Smooth muscle cell (in vitro differentiated cells): Measurements from ENCODE around the gene COL2A1. TPM values are rescaled to one million over a fixed set of nuclear protein-coding genes. Genes with fewer than 3 reads are reported as not detected.

Source experiments
- DNase-seq: peaks from one replicate; lab custom pipeline; 2025; ENCODE audit not compliant: unreplicated experiment; lab: John Stamatoyannopoulos, UW
- H2AFZ ChIP-seq: fragments of 200-600 bp; sonication (generic); 2 replicates; pipeline ENCODE4 v1.6.0; 2016; ENCODE audit warnings: antibody characterized with exemption, low read depth, mild to moderate bottlenecking
- H3F3A ChIP-seq: fragments of 200-600 bp; sonication (generic); 2 replicates; pipeline ENCODE4 v1.6.0; 2017; ENCODE audit warnings: antibody characterized with exemption, low read depth
- H3K27ac ChIP-seq: fragments of 200-600 bp; sonication (generic); 2 replicates; pipeline ENCODE4 v1.5.1; 2016; ENCODE audit warnings: low read depth, mild to moderate bottlenecking
- H3K27me3 ChIP-seq: fragments of 200-600 bp; sonication (generic); 2 replicates; pipeline ENCODE4 v1.6.1; 2016; ENCODE audit warnings: low read depth, mild to moderate bottlenecking
- H3K36me3 ChIP-seq: fragments of 200-600 bp; sonication (generic); 2 replicates; pipeline ENCODE4 v1.5.1; 2016; ENCODE audit warnings: low read depth
- H3K4me1 ChIP-seq: fragments of 200-600 bp; sonication (generic); 2 replicates; pipeline ENCODE4 v1.5.1; 2016; ENCODE audit warnings: low read depth
- H3K4me2 ChIP-seq: fragments of 200-600 bp; sonication (generic); 2 replicates; pipeline ENCODE4 v1.6.0; 2016; ENCODE audit warnings: mild to moderate bottlenecking
- H3K4me3 ChIP-seq: fragments of 200-600 bp; sonication (generic); 2 replicates; pipeline ENCODE4 v1.5.1; 2016; ENCODE audit warnings: mild to moderate bottlenecking
- H3K79me2 ChIP-seq: fragments of 200-600 bp; sonication (generic); 2 replicates; pipeline ENCODE4 v1.6.0; 2016; ENCODE audit warnings: low read depth, mild to moderate bottlenecking
- H3K9ac ChIP-seq: fragments of 200-600 bp; sonication (generic); 2 replicates; pipeline ENCODE4 v1.6.0; 2016; ENCODE audit warnings: low read depth
- H3K9me3 ChIP-seq: fragments of 200-600 bp; sonication (generic); replicated peaks from 2 replicates; pipeline ENCODE4 v1.5.1; 2016; ENCODE audit warnings: low read depth
- H4K20me1 ChIP-seq: fragments of 200-600 bp; sonication (generic); 2 replicates; pipeline ENCODE4 v1.6.0; 2016; ENCODE audit warnings: low read depth
- WGBS: methylation state at CpG from one replicate; pipeline ENCODE4 v1.1.7; 2016; ENCODE audit warnings: low lambda C conversion rate; 5-methylcytosine and 5-hydroxymethylcytosine counted together
- polyA plus RNA-seq: library from polyadenylated mRNA; unstranded; fragments of >200 nt; fragmentation: Nextera tagmentation; extraction: Ambion mirVana; gene quantifications from 2 replicates; pipeline ENCODE4 v1.2.1, GENCODE V29; 2016
- total RNA-seq: library from RNA; depleted of rRNA; stranded (reverse); fragments of >200 nt; gene quantifications from 2 replicates; pipeline ENCODE4 v1.2.3, GENCODE V29; 2014
- TF ChIP-seq, protein P1 (sequence below): fragments of 200-600 bp; sonication (generic); IDR thresholded peaks from 2 replicates; pipeline ENCODE4 v1.5.1; 2017; ENCODE audit warnings: borderline replicate concordance, mild to moderate bottlenecking, antibody characterized with exemption; ENCODE audit not compliant: insufficient read depth, poor library complexity, severe bottlenecking

The COL2A1 gene
- total and polyA plus RNA-seq, 2 experiments from 2014 or later = 1.6 to 8.6 TPM

DNA sequence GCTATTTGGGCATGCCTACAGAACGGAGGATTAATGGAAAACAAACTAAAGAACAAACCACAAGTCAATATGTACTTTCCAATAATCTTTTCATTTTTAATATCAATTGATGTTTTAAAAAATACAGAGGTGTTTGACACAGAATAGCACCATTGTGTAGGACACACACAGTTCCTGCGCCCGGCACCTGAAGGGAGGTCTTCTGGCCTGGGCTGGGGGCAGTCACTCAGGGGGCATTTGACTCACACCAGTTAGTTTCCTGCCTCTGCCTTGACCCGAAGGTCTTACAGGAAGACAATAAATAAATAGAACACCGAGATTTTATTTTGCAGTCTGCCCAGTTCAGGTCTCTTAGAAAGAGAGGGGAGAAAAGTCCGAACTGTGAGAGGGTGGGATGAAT, 31.4 kb downstream of the COL2A1 start:
- H3K79me2 ChIP-seq = no peaks in the 10 kb centered on the region
- H3K36me3 ChIP-seq = no peaks in the 10 kb centered on the region
- no peak overlapping the region for H3K4me3 ChIP-seq
- no peaks in the 10 kb centered on the region for H4K20me1 ChIP-seq
- H3K4me1 ChIP-seq = no peaks in the 10 kb centered on the region
- WGBS = 95% methylated on average over 6 of the region's 6 CpGs
- H3K27ac ChIP-seq = no peak overlapping the region
- TF ChIP-seq, protein P1, sequence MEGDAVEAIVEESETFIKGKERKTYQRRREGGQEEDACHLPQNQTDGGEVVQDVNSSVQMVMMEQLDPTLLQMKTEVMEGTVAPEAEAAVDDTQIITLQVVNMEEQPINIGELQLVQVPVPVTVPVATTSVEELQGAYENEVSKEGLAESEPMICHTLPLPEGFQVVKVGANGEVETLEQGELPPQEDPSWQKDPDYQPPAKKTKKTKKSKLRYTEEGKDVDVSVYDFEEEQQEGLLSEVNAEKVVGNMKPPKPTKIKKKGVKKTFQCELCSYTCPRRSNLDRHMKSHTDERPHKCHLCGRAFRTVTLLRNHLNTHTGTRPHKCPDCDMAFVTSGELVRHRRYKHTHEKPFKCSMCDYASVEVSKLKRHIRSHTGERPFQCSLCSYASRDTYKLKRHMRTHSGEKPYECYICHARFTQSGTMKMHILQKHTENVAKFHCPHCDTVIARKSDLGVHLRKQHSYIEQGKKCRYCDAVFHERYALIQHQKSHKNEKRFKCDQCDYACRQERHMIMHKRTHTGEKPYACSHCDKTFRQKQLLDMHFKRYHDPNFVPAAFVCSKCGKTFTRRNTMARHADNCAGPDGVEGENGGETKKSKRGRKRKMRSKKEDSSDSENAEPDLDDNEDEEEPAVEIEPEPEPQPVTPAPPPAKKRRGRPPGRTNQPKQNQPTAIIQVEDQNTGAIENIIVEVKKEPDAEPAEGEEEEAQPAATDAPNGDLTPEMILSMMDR = no peak
- DNase-seq = no peak
- H3K4me2 ChIP-seq = no peak overlapping the region
- no peak overlapping the region for H3K9ac ChIP-seq
- no peaks in the 10 kb centered on the region for H3F3A ChIP-seq
- H3K9me3 ChIP-seq = no peaks in the 10 kb centered on the region
- no peak overlapping the region for H2AFZ ChIP-seq
- H3K27me3 ChIP-seq = no peaks in the 10 kb centered on the region

DNA sequence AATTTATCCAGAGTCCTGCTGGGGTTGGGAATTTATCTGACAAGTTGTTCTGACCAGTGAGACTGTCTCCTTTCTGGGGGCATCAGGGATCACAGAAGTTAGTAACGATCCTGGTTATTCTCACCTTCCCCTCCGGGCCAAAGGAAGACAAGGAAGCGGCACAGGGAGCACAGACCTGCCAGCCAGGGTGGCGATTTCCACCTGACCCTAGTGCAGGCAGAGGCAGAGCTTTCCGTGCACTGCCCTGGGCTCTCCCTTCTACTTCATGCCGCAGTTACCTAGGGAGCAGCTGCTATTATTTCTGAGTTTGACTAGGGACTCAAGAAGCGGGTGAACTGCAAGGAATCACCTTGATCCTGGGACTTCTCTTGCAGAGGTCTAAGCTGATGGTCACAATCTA, 33.4 kb downstream of the COL2A1 start:
- Histone ChIP-seq H3K36me3 (no peaks in the 10 kb centered on the region), H3F3A (no peaks in the 10 kb centered on the region), H3K4me3 (no peak overlapping the region), H2AFZ (no peak overlapping the region), H3K4me1 (no peaks in the 10 kb centered on the region), H3K4me2 (no peak overlapping the region), H3K79me2 (no peaks in the 10 kb centered on the region), H3K9ac (no peak overlapping the region), H3K9me3 (no peaks in the 10 kb centered on the region), H3K27me3 (no peaks in the 10 kb centered on the region), H3K27ac (no peak overlapping the region), H4K20me1 (no peaks in the 10 kb centered on the region)
- no peak for DNase-seq
- TF ChIP-seq, protein P1 = no peak
- WGBS = 84% methylated on average over 7 of the region's 7 CpGs

DNA sequence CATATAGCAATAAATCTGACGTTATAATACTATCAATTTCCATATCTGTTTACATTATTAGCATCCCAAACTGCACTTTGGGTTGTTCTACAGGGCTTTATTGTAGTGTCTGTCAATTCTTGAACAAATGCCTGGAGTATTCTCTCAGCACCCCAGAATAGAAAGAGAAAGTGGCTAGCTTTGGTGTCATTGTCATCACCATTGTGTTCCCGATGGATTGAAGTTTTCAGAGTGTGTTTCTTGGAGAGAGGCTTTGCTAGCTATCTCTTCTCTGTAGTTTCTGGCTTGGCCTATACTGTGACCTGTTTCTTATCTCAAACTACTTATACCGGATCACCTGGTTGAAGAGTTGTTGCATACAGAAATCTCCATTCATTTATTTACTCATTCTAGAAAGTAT, 34.4 kb downstream of the COL2A1 start:
- H3K9me3 ChIP-seq = no peaks in the 10 kb centered on the region
- H3K4me2 ChIP-seq = no peak overlapping the region
- no peak overlapping the region for H3K9ac ChIP-seq
- no peak overlapping the region for H3K4me3 ChIP-seq
- no peaks in the 10 kb centered on the region for H4K20me1 ChIP-seq
- H3K36me3 ChIP-seq = no peaks in the 10 kb centered on the region
- no peaks in the 10 kb centered on the region for H3K4me1 ChIP-seq
- H2AFZ ChIP-seq = no peak overlapping the region
- H3K27me3 ChIP-seq = no peaks in the 10 kb centered on the region
- H3F3A ChIP-seq = no peaks in the 10 kb centered on the region
- no peaks in the 10 kb centered on the region for H3K79me2 ChIP-seq
- no peak overlapping the region for H3K27ac ChIP-seq
- WGBS = 88% methylated on average over 3 of the region's 3 CpGs
- no peak for DNase-seq
- TF ChIP-seq, protein P1 = no peak

DNA sequence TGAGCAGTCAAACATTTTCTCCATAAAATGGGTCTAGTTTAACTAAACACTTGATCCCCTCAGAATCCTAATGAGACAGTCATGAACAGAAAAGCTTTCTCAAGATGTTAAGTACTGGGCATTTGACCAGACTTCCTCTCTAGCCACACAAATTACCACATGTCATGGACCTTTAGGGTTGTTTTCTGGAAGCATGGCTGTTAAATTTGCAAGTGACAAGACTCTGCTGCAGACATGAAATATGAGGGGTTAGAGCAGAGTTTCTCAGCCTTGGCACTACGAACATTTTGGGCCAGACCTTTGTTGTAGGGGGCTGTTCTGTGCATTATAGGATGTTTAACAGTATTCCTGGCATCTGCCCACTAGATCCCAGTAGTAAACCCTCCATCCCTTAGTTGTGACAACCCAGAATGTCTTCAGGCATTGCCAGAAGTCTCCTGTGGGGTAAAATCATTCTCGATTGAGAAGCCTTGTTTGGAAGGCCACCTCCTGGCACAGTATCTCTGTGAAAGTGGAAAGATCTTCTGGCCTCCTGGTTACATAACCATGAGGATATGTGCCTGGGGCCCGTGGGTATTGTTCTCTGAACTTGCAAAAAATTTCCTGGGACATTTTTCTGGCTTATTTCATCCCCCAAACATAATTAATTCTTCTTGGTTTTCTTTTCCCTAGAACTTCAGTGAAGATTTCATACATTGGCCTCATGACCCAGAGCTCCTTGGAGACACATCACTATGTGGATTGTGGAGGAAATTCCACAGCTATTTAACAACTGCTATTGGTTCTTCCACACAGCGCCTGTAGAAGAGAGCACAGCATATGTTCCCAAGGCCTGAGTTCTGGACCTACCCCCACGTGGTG, 36.6 kb downstream of the COL2A1 start:
- no peaks in the 10 kb centered on the region for H3K27me3 ChIP-seq
- no peak overlapping the region for H2AFZ ChIP-seq
- no peaks in the 10 kb centered on the region for H3K79me2 ChIP-seq
- H3K4me1 ChIP-seq = no peaks in the 10 kb centered on the region
- WGBS = 68% methylated on average over 5 of the region's 5 CpGs
- no peaks in the 10 kb centered on the region for H4K20me1 ChIP-seq
- DNase-seq = no peak
- no peaks in the 10 kb centered on the region for H3K9me3 ChIP-seq
- no peaks in the 10 kb centered on the region for H3F3A ChIP-seq
- H3K4me3 ChIP-seq = no peak overlapping the region
- no peak overlapping the region for H3K4me2 ChIP-seq
- no peaks in the 10 kb centered on the region for H3K36me3 ChIP-seq
- TF ChIP-seq, protein P1 = no peak
- H3K27ac ChIP-seq = no peak overlapping the region
- no peak overlapping the region for H3K9ac ChIP-seq
